Measurements from ENCODE around the gene USP8.
"Not testable (repeated sequence)": the region's sequence is repeated elsewhere in the genome, so short reads cannot be mapped to it uniquely, and the experiment has no call there.

Gene USP8

DNA sequence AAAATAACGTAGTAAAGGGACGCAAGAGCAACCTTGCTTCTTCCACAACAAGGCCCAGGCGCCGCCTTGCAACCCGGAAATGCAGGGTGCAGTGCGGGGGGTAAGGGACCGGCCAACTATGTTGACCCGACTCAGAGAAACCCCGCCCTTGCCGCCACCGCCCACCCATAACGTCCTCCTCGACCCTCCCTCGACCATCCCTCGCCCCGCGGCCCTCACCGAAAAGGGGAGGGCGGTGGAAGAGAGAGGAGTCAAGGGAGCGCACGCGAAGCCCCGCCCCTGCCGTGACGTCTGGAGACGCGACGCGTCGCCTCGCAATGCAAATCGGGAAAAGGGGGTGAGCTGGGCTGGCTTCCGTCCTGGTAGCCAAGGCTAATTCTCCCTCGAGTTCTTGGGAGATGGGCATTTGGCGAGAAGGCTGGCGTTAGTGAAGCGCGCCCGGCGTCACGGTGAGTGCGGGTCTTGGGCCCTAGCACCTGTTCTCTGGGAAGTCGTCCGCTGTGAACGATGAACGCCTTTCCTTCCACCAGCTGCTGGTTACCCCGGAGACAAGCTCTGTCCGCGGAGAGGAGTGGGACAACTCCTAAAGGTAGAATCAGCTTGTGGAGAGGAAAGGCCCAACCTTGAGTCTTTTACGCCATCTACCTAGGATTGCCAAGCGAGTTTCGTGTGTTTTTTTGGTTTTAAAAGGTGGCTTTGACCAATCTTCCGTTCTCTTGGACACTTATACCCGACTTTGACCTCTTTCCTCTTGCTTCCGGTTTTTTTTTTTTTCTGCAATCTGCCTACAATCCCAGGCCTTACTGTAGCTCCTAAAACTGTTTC is at the start of gene USP8:
Gene USP8, plus strand, starts transcription at position 340 of the 825 bp plus-strand sequence. CDS start 14,669 bp downstream, outside the sequence.
- Mint-ChIP-seq H3K27ac (peak within 1 kb of the TSS; percentile 96), H3K36me3 (peaks cover 4% of the 10 kb centered on the region), H3K4me1 (peaks cover 19% of the 10 kb centered on the region), H3K9me3 (no peaks in the 10 kb centered on the region), H3K4me3 (peak within 1 kb of the TSS; percentile 99), H3K27me3 (no peaks in the 10 kb centered on the region)
- ATAC-seq (ENCODE audit: low read depth) = peak; percentile 92
- peak; percentile 90 to 94 for DNase-seq (ENCODE audit: low spot score in 2 of 2)

DNA sequence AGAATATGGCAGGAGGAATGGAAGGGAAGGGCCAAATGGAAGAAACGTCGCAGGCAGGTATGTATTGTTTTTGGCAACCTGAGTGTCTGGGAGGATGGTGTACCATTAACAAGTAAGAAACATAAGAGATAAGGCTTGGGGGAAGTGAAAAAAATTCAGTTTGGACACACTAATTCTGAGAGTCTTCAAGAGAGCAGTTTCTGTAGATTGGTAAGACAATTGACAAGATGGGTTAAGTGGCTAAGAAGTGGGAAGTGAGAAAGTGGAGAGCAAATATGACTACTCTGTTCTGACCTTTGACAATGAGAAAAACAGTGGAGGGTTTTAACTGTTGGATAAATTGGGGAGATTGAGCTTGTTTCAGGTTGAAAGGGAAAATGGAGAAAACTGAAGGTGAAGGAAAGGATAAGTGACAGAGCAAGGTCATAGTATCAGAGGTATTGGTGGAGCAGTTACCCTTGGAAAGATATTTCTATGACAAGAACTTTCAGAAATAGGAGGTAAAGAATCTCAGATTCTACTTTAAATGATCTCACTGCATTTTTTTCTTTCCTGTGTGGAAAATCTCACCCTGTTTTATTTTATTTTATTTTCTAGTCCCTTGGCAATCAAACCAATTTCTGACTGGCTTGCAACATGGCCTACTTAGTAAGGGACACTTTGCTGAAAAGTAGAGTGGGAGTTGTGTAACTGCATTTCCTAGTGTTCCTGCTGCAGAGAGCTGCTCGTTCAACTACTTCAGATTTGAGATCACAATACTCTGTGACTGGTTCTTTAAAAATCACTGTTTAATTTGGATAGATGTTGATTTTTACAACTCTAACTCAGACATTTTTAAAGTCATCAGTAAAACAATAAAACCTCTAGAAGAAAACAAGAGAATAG is 46.1 kb upstream of the USP8 start:
- peak overlapping the region; percentile 12 for H3K27ac Mint-ChIP-seq
- ATAC-seq (ENCODE audit: low read depth) (peak; percentile 46), DNase-seq (ENCODE audit: low spot score in 2 of 2) (no peak)
- no peaks in the 10 kb centered on the region for H3K27me3 Mint-ChIP-seq
- H3K4me3 Mint-ChIP-seq = no peak overlapping the region
- H3K4me1 Mint-ChIP-seq = peaks cover 6% of the 10 kb centered on the region
- no peaks in the 10 kb centered on the region for H3K9me3 Mint-ChIP-seq
- H3K36me3 Mint-ChIP-seq = peaks cover 1% of the 10 kb centered on the region

DNA sequence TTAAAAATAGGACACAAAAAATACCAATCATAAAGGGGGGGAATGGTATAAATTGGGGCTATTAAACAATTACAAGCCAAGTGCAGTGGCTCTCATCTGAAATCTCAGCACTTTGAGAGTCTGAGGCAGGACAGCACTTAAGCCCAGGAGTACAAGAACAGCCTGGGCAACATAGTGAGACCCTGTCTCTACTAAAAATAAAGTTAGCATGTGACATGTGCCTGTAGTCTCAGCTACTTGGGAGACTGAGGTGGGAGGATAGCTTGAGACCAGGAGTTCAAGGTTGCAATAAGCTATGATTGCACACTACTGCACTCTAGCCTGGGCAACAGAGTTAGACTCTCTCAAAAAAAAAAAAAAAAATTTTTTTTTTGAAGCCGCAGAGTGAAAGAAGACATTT is 45.4 kb upstream of the USP8 start:
- peaks cover 6% of the 10 kb centered on the region for H3K4me1 Mint-ChIP-seq
- ATAC-seq (ENCODE audit: low read depth) (no peak), DNase-seq (ENCODE audit: low spot score in 2 of 2) (no peak)
- no peak overlapping the region for H3K27ac Mint-ChIP-seq
- H3K4me3 Mint-ChIP-seq = no peak overlapping the region
- H3K9me3 Mint-ChIP-seq = no peaks in the 10 kb centered on the region
- H3K27me3 Mint-ChIP-seq = no peaks in the 10 kb centered on the region
- peaks cover 1% of the 10 kb centered on the region for H3K36me3 Mint-ChIP-seq

DNA sequence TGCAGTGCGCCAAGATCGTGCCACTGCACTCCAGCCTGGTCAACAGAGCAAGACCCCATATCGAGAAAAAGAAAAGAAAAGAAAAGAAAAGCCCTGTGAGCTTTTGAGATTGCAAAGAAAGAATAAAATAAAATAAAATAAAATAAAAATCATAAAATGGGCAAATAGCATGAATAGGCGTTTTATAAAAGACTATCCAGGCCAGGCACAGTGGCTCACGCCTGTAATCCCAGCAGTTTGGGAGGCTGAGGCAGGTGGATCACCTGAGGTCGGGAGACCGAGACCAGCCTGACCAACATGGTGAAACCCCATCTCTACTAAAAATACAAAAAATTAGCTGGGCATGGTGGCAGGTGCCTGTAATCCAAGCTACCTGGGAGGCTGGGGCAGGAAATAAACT is 44.8 kb upstream of the USP8 start:
- not testable (repeated sequence) for H3K27me3 Mint-ChIP-seq; H3K36me3 Mint-ChIP-seq; H3K9me3 Mint-ChIP-seq; ATAC-seq (ENCODE audit: low read depth); H3K27ac Mint-ChIP-seq; H3K4me3 Mint-ChIP-seq; DNase-seq (ENCODE audit: low spot score in 2 of 2); H3K4me1 Mint-ChIP-seq

DNA sequence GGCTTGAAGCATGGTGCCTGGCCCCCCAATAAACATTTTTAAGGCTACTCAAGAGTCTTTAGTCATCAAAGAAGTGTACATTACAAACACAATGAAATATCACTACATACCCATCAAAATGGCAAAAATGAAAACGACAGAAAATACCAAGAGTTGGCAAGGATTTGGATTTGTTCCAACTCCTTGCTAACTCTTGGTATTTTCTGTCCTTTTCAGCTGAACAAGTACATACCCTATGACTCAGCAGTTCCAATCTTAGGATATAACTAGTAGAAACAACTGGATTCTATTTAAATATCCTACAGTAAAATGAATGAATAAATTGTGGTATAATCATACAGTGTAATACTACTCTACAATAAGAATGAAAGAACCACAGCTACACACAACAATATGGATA is 44.1 kb upstream of the USP8 start:
- DNase-seq (ENCODE audit: low spot score in 2 of 2) = no peak
- Mint-ChIP-seq H3K27me3 (no peaks in the 10 kb centered on the region), H3K4me1 (peaks cover 6% of the 10 kb centered on the region)

DNA sequence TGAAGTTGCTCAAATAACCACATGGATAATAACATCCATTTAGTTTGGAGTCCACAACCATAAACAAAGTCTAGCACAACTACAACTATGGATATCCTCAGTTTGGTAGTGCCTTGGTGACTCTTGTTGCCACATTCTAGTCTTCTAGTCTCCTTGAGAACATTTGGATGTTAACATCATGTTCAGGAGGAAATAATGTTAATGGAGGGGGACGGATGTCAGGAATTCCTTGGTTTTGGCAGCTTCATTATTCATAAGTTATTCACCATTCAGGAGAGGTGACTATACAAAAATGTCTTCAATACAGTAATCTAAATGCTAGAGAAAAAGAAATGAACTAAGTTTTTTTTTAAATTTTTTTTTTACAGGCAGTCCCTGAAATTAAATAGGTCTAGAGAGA is 42.8 kb upstream of the USP8 start:
- H3K27ac Mint-ChIP-seq = no peak overlapping the region
- no peaks in the 10 kb centered on the region for H3K9me3 Mint-ChIP-seq
- DNase-seq (ENCODE audit: low spot score in 2 of 2) = no peak
- H3K4me3 Mint-ChIP-seq = no peak overlapping the region
- peaks cover 6% of the 10 kb centered on the region for H3K4me1 Mint-ChIP-seq
- no peaks in the 10 kb centered on the region for H3K36me3 Mint-ChIP-seq
- no peaks in the 10 kb centered on the region for H3K27me3 Mint-ChIP-seq
- ATAC-seq (ENCODE audit: low read depth) = no peak

More for the DNA sequence above, 44.1 kb upstream of the USP8 start:
- H3K27ac Mint-ChIP-seq = no peak overlapping the region
- H3K4me3 Mint-ChIP-seq = no peak overlapping the region
- no peaks in the 10 kb centered on the region for H3K9me3 Mint-ChIP-seq
- H3K36me3 Mint-ChIP-seq = peaks cover 1% of the 10 kb centered on the region
- no peak for ATAC-seq (ENCODE audit: low read depth)

DNA sequence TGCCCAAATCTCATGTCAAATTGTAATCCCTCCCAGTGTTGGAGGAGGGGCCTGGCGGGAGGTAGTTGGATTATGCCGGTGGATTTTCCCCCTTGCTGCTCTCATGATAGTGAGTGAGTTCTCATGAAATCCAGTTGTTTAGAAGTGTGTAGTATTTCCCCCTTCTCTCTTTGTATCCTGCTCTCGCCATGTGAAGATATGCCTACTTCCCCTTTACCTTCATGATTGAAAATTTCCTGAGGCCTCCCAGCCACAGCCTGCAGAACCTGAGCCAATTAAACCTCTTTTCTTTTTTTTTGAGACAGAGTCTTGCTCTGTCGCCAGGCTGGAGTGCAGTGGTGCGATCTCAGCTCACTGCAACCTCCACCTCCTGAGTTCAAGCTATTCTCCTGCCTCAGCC is 41.8 kb upstream of the USP8 start:
- not testable (repeated sequence) for H3K27me3 Mint-ChIP-seq; DNase-seq (ENCODE audit: low spot score in 2 of 2); H3K9me3 Mint-ChIP-seq; H3K4me1 Mint-ChIP-seq; H3K4me3 Mint-ChIP-seq; H3K36me3 Mint-ChIP-seq; ATAC-seq (ENCODE audit: low read depth); H3K27ac Mint-ChIP-seq

DNA sequence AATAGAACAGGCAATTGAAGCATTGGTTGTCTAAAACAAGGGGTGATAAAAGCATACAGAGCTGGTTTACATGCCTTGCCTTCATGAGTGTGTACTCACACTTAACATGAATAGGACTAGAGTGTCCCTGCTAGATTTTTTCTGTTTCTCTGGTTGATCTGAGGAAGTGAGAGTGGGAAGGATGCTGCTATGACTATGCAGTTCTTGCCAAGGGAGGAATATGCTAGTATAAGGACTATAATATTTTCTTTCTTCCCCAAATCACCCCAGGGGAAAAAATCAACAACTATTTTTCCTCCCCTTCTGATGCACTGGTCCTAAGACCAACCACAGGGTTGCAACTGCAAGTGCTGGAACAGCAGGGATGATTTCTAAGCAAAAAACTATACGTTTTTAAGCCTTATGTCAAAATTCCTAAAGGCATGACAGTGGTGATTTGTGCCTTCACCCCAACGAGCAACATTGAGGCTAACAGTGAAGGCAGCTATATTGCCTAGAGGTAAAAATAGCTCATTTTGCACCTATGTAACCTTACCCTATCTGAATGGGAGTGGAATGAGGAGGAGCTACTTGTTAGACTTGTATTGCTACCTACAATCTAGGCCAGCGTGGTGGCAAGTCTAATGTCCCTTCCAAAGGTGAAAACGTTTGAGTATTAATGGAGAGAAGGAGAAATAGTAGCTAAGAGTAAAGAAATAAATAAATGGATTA is 33.5 kb upstream of the USP8 start:
- ATAC-seq (ENCODE audit: low read depth) (peak; percentile 59), DNase-seq (ENCODE audit: low spot score in 2 of 2) (no peak)
- no peaks in the 10 kb centered on the region for H3K27me3 Mint-ChIP-seq
- no peaks in the 10 kb centered on the region for H3K9me3 Mint-ChIP-seq
- peaks cover 8% of the 10 kb centered on the region for H3K4me1 Mint-ChIP-seq
- no peak overlapping the region for H3K4me3 Mint-ChIP-seq
- no peaks in the 10 kb centered on the region for H3K36me3 Mint-ChIP-seq
- H3K27ac Mint-ChIP-seq = peak overlapping the region; percentile 25

DNA sequence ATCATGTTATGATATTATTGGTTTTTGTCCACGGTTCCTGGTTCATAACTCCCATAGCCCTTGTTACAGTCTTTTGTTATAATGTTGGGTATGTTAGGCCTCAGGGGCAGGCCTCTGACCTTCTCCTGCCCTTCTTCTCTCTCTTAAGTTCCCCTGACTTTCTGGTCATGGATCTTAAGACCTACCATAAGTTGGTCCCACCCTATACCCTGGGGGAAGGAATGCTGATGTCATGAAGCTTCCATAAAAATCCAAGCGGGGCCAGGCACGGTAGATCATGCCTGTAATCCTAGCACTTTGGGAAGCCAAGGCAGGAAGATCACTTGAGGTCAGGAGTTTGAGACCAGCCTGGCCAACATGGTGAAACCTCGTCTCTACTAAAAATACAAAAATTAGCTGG is 32.6 kb upstream of the USP8 start:
- H3K4me3 Mint-ChIP-seq; H3K9me3 Mint-ChIP-seq; H3K27me3 Mint-ChIP-seq; H3K36me3 Mint-ChIP-seq; H3K27ac Mint-ChIP-seq; H3K4me1 Mint-ChIP-seq; ATAC-seq (ENCODE audit: low read depth); DNase-seq (ENCODE audit: low spot score in 2 of 2): not testable (repeated sequence)

DNA sequence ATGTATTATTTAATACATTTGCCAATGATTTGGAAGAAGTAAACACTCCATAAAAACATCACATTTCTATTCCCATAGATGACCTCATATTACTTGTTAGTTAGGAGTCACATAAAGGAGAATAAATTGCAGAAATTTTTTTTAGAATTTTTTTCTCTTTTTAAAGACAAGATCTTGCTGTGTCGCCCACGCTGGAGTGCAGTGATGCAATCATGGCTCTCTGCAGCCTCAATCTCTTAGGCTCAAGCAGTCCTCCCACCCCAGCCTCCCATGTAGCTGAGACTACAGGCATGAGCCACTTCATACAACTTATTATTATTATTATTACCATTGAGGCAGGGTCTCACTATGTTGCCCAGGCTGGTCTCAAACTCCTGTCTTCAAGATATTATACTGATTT is 12.3 kb upstream of the USP8 start:
- DNase-seq (ENCODE audit: low spot score in 2 of 2) = no peak
- H3K36me3 Mint-ChIP-seq = peaks cover 2% of the 10 kb centered on the region
- H3K27ac Mint-ChIP-seq = no peak overlapping the region
- no peaks in the 10 kb centered on the region for H3K4me1 Mint-ChIP-seq
- H3K27me3 Mint-ChIP-seq = no peaks in the 10 kb centered on the region
- ATAC-seq (ENCODE audit: low read depth) = no peak
- H3K4me3 Mint-ChIP-seq = no peak overlapping the region
- no peaks in the 10 kb centered on the region for H3K9me3 Mint-ChIP-seq

DNA sequence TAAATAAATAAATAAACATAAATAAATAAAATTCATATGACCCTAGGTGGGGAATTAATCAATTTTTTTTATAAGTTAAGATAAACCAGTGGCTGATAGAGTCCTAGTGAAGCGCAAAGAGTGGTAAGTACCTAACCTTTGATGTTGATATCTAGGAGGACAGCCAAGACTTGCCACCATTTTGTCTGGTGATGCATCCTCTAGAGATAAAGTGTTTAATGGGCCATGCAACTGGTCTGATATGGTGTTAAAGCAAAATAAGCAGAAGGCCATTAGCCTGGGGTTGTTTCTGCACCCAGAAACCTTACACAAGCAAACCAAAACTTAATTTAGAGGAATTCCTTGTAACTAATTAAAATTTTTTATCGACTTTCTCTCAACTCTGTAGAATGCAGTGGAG is 9.6 kb upstream of the USP8 start:
- Mint-ChIP-seq H3K36me3 (peaks cover 2% of the 10 kb centered on the region), H3K27ac (no peak overlapping the region), H3K9me3 (no peaks in the 10 kb centered on the region), H3K4me3 (no peak overlapping the region), H3K4me1 (no peaks in the 10 kb centered on the region), H3K27me3 (no peaks in the 10 kb centered on the region)
- no peak for ATAC-seq (ENCODE audit: low read depth)
- no peak for DNase-seq (ENCODE audit: low spot score in 2 of 2)

DNA sequence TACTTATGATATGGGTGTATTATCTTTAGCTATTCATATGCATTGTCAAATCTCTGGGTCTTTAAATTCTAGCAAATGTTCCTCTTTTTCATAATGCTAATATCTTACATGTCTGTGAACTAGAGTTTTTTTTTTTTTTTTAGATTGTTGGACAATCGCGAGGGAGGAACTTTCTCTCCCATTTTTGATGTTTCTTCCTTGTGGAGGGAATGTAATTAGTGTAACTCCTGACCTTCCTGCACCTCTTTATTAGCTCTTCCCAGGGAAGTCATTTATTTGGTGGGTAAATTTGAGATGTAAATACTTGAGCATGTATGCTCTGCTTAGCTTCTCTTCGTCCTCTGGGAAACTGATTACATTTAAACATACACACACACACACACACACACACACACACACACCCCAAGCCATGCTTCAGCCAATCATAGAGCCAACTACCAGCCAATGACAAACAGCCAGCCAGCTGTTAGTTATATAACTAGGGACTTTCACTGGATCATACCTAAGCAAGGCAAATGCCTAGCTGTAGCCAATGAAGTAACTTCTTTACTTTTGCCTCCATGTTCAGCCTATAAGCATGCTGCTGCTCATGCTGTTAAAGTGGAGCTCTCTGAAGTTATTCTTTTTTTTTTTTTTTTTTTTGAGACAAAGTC is 8.3 kb upstream of the USP8 start:
- no peaks in the 10 kb centered on the region for H3K27me3 Mint-ChIP-seq
- H3K4me1 Mint-ChIP-seq = no peaks in the 10 kb centered on the region
- DNase-seq (ENCODE audit: low spot score in 2 of 2) (no peak), ATAC-seq (ENCODE audit: low read depth) (peak; percentile 54)
- no peak overlapping the region for H3K4me3 Mint-ChIP-seq
- H3K9me3 Mint-ChIP-seq = no peaks in the 10 kb centered on the region
- peaks cover 2% of the 10 kb centered on the region for H3K36me3 Mint-ChIP-seq
- H3K27ac Mint-ChIP-seq = no peak overlapping the region

DNA sequence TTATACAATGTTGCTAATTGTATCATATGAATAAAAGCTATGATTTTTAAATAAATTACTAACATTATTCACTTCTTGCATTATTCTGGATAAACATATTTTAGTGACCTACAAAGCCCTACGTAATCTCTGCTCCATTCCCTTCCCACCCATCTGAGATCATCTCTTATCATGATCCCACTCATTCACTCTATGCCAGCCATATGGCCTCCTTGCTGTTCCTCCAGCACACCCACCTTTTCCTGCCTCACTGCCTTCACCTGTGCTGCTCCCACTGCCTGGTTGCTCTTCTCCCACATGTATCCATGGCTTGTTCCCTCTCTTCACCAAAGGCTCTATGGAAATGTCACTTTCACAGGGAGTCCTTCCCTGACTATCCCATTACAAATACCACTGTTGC is 7.3 kb upstream of the USP8 start:
- ATAC-seq (ENCODE audit: low read depth) = no peak
- Mint-ChIP-seq H3K4me1 (no peaks in the 10 kb centered on the region), H3K27ac (no peak overlapping the region), H3K9me3 (no peaks in the 10 kb centered on the region), H3K4me3 (no peak overlapping the region), H3K27me3 (no peaks in the 10 kb centered on the region), H3K36me3 (peaks cover 2% of the 10 kb centered on the region)
- no peak for DNase-seq (ENCODE audit: low spot score in 2 of 2)
